GM19239 (cell line): ENCODE results near the gene STX2.
"Not testable (repeated sequence)": the region's sequence is repeated elsewhere in the genome, so short reads cannot be mapped to it uniquely, and the experiment has no call there.

Source experiments
- DNase-seq: peaks from one replicate; pipeline ENCODE4 v3.0.0; 2011; ENCODE audit warnings: low spot score; ENCODE audit not compliant: insufficient read length
- FAIRE-seq: peaks from 2 replicates; lab custom pipeline; 2011; peaks lifted over from hg19 to GRCh38; lab: Jason Lieb, UNC

Gene STX2

DNA sequence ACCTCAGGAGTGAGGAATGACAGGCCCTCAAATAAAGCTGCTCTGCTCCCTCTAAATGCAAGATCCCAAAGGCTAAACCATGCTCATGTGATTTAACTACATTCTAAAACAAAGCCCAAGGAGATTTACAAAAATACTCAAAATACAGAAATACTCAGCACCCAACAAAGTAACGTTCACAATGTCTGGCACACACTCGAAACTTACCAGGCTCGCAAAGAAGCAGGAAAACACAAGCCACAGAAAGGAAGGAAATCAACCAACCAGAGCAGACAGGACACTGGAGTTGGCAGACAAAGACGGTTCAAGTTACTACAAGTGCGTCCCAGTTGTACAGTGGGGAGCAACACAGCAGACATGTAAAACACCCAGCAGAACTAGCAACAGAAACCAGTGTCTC is 33.4 kb downstream of the STX2 start:
- FAIRE-seq (no peak), DNase-seq (no peak)

DNA sequence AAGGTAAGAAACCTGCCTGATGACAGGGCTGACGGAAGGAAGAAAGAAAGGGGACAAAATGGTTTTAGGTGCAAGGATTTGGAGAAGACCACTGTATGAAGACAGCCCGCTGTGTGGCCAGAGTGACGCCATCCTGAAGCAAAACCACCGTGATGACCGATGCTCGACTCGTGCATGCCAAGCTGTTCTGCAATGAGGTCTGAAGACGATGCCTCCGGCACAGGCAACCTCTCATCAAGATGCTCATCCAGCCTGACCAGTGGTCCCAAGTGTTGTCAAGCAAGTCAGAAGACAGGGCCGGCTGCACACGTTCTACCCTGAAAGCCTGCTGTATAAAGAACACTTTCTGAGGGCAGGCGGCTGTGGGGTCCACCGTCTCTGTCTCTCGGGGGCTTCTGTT is 34.8 kb downstream of the STX2 start:
- no peak for DNase-seq
- no peak for FAIRE-seq

DNA sequence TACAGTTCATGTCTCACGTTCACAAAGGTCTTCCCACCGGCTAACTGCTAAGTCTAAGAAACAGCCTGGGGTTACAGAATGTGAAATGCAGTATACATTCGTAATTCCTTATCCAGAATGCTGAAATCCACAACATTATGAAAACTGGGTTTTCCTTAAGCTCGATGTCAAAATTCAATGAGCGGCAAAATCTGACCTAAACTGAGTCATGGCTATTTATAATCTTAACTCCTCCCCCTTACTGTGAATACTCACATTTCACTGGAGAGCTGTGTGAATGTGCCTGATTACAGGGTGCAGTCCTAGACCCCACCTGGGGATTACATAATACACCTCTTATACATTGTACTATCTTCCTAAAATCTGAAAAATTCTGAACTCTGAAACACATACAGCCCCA is 35.3 kb downstream of the STX2 start:
- no peak for DNase-seq
- no peak for FAIRE-seq

DNA sequence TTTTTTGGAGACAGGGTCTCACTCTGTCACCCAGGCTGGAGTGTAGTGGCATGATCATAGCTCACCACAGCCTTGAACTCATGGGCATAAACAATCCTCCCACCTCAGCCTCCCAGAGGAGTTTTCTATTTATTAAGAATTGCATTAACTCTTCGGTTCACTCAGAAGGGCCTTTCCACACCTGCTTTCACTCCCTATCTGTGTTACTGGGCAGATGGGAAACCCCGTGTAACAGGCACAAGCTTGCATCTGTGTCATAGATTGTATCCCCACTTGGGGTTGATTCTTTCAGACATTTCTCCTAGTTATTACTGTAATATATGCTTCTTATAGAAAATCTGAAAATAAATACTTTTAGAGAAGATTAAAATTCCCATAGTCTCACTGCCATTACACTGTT is 38.7 kb downstream of the STX2 start:
- DNase-seq = no peak
- FAIRE-seq = no peak

DNA sequence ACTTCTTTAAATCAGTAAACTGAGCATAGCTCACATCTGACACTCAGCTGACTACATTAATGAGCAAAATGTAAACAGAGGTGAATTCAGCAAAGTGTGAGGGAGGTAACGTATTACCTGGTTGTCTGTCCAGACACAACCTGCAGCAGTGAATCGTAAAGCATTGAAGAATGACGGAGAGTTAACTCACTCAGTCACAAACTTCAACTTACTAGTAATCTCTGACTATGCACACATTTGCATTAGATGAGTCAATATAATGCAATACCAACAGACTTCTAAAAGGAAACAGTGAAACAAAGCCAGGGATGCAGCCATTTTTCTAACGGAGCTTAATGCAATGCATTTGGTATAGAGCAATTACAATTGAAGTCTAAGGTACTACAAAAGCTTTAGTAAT is 40.0 kb downstream of the STX2 start:
- FAIRE-seq = no peak

DNA sequence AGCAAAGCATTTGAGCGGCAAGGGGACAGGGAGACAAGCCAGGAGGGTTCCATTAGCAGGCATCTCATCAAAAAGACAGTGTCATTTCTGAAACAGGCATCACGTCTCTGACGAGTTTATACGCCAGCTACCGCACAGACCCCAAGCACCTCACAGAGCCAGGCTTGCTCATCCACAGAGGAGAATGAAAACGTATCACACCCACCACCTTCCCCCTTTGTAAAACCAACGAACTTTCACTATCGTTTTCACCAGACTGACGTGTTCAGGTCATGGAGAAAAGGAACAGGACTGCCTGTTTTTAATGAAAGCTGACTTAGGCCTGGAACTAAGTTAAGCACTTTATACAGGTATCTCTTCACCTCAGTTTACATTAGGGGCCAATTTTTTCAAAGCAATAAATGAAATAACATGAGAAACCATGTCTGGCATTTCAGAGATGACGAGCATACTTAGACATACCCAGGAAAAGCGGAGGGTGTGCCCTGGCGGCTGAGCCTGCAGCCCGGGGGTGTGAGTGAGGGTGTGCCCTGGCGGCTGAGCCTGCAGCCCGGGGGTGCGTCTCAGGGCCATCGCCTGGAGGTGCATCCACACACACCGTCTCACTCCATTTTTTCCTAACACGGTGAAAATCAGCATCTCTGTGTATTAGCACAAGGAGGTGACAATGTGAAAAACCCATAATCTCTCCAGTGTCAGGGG is 41.9 kb downstream of the STX2 start:
- peak; percentile 33 for DNase-seq

More for the DNA sequence above, 40.0 kb downstream of the STX2 start:
- no peak for DNase-seq

DNA sequence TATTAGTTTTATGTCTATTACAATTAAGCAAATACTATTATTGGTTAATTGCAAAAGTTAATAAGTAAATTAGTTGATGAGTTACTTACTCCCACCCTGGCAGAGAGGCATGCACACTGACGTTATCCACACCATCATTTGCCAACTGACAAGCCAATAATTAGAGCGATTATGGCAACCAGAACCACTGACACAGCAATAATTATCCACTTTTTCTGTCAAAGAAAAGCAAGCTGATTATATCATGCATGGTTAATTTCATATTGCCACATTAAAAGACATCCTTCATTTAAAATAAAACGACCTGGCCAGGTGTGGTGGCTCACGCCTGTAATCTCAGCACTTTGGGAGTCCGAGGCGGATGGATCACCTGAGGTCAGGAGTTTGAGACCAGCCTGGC is 43.1 kb downstream of the STX2 start:
- DNase-seq (no peak), FAIRE-seq (no peak)

More for the DNA sequence above, 41.9 kb downstream of the STX2 start:
- peak; percentile 79 for FAIRE-seq

DNA sequence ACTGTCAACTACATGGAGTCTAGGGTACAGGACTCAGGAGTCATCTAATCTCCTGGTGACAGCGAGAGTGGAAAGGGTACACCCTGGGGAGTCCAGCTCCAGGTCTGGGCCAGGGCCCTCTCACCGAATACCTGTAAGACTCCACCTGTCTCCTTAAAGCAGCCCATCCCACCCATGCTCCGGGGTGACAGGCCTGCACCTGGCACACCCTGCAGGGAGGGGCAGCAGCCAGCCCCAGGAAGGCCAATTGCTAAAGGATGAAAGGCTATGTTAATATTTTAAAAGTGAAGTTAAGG is 45.5 kb downstream of the STX2 start:
- DNase-seq (no peak), FAIRE-seq (no peak)

DNA sequence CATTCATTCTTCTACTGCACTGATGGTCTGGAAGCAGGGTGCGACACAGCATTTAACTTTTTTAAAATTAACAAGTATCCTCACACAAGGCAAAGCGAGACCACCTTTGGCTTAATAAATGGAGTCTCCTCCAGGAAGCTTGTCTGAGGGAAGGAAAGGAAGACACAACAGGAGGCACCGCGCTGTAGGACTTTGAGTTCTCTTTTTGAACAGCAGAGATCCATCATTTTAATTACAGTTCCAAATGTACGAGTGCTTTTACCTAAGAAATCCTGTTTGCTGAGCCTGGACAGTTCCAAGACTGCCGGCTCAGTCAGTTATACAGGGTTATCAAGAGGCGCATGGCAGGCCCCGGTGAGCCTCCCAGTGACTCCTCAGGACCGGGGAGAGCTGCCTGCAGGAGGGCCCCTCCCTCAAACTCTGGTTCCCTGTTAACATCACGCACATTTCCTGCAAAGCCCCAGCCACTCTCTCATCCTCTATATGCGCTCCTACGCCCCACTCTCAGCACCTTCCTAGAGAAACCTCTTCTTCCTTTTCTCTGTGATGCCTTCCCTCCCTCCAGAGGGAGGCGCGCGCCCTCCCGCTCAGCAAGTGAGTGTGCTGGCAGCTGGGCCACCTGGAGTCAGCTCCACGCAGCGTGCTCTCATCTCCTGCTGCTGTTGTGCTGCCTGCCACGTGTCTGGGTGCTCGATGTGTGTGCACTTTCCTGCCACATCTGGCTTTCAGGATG is 46.1 kb downstream of the STX2 start:
- no peak for DNase-seq
- FAIRE-seq = no peak

DNA sequence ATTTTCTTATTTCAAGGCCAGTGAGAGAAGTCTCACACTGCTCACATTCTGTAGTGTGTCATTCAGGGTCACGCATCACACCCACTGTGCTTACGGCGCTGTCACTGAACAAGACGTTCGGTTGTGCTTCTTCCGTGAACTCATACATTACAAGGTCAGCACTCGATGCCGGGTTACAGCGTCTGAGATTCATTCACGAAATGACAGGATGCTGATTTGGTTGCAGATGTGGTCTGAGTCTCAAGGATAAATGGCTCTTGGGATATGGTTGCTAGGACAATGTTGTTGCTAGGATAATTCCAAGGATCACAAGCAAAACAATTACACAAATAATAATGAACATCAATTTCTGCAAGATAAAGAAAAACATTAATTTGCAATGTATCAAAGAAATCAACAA is 47.4 kb downstream of the STX2 start:
- no peak for FAIRE-seq
- no peak for DNase-seq

DNA sequence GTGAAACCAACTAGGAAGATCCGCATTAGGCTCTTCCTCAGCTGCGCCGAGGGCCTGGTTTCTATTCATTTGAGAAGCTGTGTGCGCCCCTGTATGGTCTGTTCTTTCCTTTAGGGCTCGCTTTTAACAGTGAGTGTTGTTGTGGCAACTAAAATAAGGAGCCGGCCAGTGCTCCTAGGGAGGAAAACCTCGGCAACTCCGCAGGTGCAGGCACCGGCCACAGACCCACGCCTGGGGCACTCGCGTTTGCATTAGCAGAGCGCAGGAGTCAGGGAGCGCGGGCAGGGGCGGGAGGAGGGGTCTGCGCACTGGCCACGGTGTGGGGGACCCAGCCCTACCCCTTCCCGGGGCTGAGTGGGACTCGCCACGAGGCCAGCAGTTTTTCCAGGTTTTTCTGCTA is 50.5 kb downstream of the STX2 start:
- DNase-seq = no peak
- FAIRE-seq = no peak

DNA sequence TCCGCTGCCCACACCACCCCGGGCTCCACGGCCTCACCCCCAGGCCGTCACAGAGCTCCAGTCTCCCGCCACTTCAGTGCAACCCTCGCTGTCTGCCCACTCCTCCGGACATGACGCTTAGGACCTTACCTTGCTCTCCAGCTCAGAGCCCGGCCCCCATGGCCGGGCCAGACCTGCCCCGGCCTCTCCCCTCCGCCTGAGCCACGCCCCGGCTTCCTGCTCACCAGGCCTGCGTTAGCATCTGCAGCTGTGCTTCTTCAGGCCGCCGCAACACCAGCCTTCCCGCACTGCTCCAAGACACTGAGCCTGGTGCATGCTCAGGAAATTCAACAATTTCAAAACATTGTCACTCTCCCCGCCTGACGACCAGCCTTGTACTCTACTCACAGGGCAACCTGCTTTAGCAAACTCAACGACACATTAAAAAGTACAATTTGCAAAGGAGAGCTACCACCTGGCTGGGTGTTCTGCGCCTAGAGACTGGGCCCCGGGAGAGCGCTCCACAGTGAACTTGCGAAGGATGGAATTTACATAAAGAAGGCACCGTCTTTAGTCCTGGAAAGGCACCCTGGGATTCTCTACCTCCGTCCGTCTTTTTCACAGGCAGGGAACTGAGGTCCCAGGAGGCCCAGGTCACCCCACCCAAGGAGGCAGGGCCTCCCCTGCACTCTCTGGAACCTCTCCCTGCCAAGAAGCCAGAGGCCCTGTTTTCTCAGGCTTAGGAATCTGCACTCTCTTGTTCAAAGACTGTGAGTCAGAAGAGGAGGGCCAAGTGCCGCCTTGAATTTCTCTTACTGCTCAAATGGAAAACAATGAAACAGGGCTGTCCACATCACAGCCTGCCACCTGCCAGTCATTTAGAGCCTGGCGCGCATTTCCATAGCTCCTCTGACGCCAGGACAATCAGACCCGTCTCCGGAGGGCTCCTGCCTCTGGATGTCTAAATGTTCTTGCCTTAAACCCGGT is 51.3 kb downstream of the STX2 start:
- FAIRE-seq (no peak), DNase-seq (no peak)

DNA sequence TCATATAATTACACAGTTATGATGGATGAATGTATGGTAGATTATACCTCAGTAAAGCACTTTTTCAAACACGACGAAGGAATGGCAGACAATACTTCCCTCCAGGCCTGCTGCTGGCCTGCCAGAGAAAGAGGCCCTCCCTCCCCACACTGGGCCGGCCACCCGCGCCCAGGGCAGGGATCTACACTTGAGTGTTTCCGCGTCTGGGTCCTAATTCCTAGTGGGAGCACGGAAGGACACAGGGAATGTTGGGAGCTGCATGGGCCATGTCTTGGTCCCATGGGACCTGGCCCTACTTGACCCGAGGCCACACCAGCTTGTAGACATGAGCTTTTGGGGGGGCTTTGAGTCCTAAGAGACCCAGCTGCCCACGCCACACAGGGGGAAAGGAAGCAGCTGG is 52.0 kb downstream of the STX2 start:
- no peak for FAIRE-seq
- no peak for DNase-seq

DNA sequence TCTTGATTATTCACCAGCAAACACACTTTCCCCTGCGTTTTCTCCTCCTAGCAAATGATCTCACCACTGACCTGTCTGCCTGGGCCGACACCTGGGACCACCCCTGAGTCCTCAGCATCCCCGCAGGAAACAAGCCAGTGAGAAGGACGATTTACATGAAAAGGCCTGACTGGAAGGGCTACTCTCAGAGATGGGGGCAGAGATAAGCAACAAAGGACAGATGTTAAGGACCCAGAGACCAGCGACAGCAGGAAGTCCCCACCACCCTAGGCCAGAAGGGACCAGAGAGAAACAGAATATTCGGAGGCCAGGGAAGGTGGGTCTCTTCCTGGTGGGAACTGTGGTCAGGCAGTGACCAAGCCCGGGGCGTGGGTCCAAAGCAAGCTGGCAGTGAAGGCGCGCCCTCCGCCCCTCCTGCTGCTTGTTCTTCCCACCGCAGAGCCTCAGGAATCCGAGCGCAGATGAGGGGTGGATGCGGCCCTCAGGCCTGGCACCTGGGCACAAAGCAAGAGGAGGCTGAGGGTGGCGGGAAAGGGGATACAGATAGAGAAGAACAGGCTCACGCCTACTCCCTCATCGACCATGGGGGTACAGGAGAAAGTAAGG is 55.8 kb downstream of the STX2 start:
- FAIRE-seq = no peak
- DNase-seq = no peak

DNA sequence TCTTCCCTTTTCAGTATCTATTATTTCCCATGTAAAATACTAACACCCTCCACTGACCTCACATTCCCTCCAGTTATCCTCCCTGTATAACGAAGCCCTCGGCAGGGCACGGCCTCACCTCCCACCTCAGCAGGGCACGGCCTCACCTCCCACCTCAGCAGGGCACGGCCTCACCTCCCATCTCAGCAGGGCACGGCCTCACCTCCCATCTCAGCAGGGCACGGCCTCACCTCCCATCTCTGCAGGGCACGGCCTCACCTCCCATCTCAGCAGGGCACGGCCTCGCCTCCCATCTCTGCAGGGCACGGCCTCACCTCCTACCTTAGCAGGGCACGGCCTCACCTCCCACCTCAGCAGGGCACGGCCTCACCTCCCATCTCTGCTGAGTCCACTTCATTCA is 56.8 kb downstream of the STX2 start:
- not testable (repeated sequence) for FAIRE-seq, DNase-seq

DNA sequence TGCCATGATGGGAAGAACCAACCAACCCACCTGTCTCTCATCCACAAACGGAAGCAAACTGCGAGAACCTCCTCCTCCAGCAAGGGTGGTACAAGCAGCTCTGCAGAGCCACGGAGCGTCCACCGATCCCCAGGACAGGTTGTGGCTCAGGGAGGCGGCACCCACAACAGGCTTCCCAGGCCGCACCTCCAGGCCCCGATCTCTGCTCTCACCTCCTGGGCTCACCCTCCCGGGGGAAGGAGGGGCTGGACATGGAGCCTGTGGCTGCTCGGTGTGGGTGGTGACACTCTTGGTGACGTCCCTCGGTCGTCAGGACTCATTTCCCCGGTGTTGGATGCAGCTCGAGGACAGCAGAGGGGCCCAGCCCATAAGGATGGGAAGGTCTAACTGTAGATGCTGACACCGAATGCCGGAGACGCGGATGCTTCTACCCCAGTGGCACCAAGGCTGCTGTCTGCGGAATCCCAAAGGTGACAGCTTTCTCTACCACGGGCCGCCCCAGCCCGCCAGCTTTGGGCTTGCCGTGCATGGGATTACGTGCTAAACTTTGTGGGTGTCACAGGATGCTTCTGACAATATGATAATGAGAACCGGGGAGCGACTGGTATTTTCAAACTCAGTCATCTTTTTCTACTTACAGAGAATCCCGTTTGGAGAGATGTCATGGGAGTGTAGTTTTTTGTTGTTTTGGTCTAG is 58.0 kb downstream of the STX2 start:
- no peak for DNase-seq
- no peak for FAIRE-seq

DNA sequence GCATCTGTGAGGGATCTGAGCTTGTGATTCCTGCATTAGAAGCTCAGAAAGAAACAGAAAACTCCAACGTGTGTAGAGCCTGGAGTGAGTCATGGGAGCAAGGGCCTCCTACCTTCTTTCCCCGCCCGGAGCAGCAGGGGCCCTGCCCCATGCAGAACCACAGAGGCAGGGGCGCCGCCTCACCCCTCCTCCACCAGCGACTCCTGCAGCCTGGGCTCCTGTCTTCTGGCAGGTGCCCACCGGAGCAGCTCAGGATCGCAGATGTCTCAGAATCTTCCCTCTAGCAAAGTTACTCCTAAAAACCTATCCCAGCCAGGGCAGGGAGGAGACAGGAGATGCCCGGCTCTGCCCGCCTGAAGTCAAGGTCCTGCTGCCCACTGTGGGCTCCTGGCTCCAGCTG is 58.7 kb downstream of the STX2 start:
- FAIRE-seq (no peak), DNase-seq (no peak)

DNA sequence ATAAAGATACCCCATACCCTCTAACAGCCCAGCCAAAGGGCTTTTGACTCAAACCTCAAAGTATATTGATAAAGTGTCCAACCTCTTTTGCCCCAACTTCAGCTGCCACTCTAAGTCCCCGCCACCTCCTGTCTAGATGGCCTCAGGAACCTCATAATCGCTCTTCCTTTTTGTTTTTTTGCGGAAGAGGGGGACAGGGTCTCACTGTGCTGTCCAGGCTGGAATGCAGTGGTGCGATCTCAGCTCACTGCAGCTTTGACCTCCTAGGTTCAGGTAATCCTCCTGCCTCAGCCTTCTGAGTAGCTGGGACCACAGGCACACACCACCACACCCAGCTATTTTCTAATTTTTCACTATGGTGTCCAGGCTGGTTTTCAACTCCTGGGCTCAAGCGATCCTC is 60.3 kb downstream of the STX2 start:
- FAIRE-seq (no peak), DNase-seq (no peak)

DNA sequence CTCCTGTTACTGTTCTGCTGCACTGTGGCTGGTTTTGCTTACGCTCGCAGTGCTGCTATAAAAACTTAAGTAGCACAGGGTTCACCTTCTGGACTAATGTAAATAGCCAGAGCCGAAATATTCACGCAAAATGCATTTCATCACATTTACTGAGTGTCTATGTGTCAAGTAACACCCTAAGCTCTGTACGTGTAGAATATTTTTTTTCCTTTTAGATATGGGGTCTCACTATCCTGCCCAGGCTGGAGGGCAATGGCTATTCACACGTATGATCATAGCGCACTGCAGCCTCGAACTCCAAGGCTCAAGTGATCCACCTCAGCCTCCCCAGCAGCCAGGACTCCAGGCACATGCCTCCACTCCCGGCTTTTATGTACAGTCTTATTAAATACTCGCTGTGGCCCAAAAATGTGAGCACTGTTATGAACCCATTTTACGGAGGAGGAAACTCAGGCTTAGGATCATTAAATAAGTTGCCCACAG is 62.2 kb downstream of the STX2 start:
- FAIRE-seq (no peak), DNase-seq (no peak)
